PC-3 (cell line): ENCODE results near the gene RPS6KA3.

Experiments used
- EZH2 ChIP-seq: fragments of 300-600 bp; sonication (generic); IDR thresholded peaks from one replicate; pipeline ENCODE4 v1.6.1; 2017; ENCODE audit warnings: antibody characterized with exemption, mild to moderate bottlenecking, low read length; ENCODE audit not compliant: unreplicated experiment
- EZH2phosphoT487 ChIP-seq: fragments of 300-600 bp; sonication (generic); IDR thresholded peaks from 2 replicates; pipeline ENCODE4 v1.6.1; 2018; ENCODE audit warnings: mild to moderate bottlenecking, antibody characterized with exemption, low read length, borderline replicate concordance
- TF ChIP-seq, protein P1 (sequence below): fragments of 300-600 bp; sonication (generic); conservative IDR thresholded peaks from 2 replicates; pipeline ENCODE4 v1.5.1; 2017; ENCODE audit warnings: antibody characterized with exemption, low read depth, mild to moderate bottlenecking, low read length

- TF ChIP-seq, protein P1, sequence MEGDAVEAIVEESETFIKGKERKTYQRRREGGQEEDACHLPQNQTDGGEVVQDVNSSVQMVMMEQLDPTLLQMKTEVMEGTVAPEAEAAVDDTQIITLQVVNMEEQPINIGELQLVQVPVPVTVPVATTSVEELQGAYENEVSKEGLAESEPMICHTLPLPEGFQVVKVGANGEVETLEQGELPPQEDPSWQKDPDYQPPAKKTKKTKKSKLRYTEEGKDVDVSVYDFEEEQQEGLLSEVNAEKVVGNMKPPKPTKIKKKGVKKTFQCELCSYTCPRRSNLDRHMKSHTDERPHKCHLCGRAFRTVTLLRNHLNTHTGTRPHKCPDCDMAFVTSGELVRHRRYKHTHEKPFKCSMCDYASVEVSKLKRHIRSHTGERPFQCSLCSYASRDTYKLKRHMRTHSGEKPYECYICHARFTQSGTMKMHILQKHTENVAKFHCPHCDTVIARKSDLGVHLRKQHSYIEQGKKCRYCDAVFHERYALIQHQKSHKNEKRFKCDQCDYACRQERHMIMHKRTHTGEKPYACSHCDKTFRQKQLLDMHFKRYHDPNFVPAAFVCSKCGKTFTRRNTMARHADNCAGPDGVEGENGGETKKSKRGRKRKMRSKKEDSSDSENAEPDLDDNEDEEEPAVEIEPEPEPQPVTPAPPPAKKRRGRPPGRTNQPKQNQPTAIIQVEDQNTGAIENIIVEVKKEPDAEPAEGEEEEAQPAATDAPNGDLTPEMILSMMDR, result no peak
- TF ChIP-seq EZH2, result no peak
- TF ChIP-seq EZH2phosphoT487, result no peak
Measured at GRCh38 chrX:20253232-20253543, 13.5 kb downstream of the RPS6KA3 start.
